Body of pancreas (tissue), 4 donors: ENCODE results near the gene RIC3.

Source experiments
- POLR2A ChIP-seq, 3 donors: fragments of 450-650 bp; IDR thresholded peaks; one replicate each; pipeline ENCODE4 v1.6.1; 2016; ENCODE audit warnings: antibody characterized with exemption in 3 of 3, mild to moderate bottlenecking in 2 of 3
- TF ChIP-seq, protein P1 (sequence below), 7 experiments: fragments of 450-650 bp in 4 of 7; fragments of 200-600 bp in 3 of 7; sonication (generic) in 3 of 7; IDR thresholded peaks; one replicate each; pipeline ENCODE4 v1.5.1; 2016 to 2019; ENCODE audit warnings: antibody characterized with exemption in 7 of 7

GRCh38 chr11:8056810-8057463 lies 111.9 kb downstream of the RIC3 start:
- TF ChIP-seq POLR2A (IDR thresholded peaks at IDR 0.05), result no peak
- TF ChIP-seq, protein P1, sequence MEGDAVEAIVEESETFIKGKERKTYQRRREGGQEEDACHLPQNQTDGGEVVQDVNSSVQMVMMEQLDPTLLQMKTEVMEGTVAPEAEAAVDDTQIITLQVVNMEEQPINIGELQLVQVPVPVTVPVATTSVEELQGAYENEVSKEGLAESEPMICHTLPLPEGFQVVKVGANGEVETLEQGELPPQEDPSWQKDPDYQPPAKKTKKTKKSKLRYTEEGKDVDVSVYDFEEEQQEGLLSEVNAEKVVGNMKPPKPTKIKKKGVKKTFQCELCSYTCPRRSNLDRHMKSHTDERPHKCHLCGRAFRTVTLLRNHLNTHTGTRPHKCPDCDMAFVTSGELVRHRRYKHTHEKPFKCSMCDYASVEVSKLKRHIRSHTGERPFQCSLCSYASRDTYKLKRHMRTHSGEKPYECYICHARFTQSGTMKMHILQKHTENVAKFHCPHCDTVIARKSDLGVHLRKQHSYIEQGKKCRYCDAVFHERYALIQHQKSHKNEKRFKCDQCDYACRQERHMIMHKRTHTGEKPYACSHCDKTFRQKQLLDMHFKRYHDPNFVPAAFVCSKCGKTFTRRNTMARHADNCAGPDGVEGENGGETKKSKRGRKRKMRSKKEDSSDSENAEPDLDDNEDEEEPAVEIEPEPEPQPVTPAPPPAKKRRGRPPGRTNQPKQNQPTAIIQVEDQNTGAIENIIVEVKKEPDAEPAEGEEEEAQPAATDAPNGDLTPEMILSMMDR (IDR thresholded peaks at IDR 0.05), result no peak
